Measurements from ENCODE around the gene TBC1D2. TPM values are rescaled to one million over a fixed set of nuclear protein-coding genes. Genes with fewer than 3 reads are reported as not detected.

The TBC1D2 gene
- total and polyA plus RNA-seq, 2 of the 13 experiments (the other 11 are each of a cell fraction or from before 2014, with no cell fraction given): 2.0 to 2.8 TPM

GRCh38 chr9:98182889-98183599 lies 72.4 kb downstream of the TBC1D2 start (continued):
- TF ChIP-seq, protein P1, sequence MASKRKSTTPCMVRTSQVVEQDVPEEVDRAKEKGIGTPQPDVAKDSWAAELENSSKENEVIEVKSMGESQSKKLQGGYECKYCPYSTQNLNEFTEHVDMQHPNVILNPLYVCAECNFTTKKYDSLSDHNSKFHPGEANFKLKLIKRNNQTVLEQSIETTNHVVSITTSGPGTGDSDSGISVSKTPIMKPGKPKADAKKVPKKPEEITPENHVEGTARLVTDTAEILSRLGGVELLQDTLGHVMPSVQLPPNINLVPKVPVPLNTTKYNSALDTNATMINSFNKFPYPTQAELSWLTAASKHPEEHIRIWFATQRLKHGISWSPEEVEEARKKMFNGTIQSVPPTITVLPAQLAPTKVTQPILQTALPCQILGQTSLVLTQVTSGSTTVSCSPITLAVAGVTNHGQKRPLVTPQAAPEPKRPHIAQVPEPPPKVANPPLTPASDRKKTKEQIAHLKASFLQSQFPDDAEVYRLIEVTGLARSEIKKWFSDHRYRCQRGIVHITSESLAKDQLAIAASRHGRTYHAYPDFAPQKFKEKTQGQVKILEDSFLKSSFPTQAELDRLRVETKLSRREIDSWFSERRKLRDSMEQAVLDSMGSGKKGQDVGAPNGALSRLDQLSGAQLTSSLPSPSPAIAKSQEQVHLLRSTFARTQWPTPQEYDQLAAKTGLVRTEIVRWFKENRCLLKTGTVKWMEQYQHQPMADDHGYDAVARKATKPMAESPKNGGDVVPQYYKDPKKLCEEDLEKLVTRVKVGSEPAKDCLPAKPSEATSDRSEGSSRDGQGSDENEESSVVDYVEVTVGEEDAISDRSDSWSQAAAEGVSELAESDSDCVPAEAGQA (IDR thresholded peaks at IDR 0.05; ENCODE audit: low read depth): no peak
- TF ChIP-seq, protein P1 (CRISPR knock-in tag; IDR thresholded peaks at IDR 0.05; ENCODE audit: borderline replicate concordance): no peak
- TF ChIP-seq ZC3H13 (CRISPR knock-in tag; IDR thresholded peaks at IDR 0.05): no peak
- no peak for TF ChIP-seq ZNF629 (CRISPR knock-in tag; conservative IDR thresholded peaks at IDR 0.05)
- peak; percentile 89 for TF ChIP-seq PAXIP1 (CRISPR knock-in tag; conservative IDR thresholded peaks at IDR 0.05)
- no peak for TF ChIP-seq NR1H2 (CRISPR knock-in tag; IDR thresholded peaks at IDR 0.05; ENCODE audit: borderline replicate concordance, low read depth)
- TF ChIP-seq NFE2 (CRISPR knock-in tag; IDR thresholded peaks at IDR 0.05): no peak
- TF ChIP-seq BORCS8-MEF2B (CRISPR knock-in tag; IDR thresholded peaks at IDR 0.05): 0 out of 2 replicates have a peak, but pooled peaks have one; percentile 23
- TF ChIP-seq, protein P2, sequence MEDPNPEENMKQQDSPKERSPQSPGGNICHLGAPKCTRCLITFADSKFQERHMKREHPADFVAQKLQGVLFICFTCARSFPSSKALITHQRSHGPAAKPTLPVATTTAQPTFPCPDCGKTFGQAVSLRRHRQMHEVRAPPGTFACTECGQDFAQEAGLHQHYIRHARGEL (CRISPR knock-in tag; IDR thresholded peaks at IDR 0.05): no peak
- TF ChIP-seq MYNN (CRISPR knock-in tag; IDR thresholded peaks at IDR 0.05; ENCODE audit: low read depth): no peak
- TF ChIP-seq ZNF503 (CRISPR knock-in tag; IDR thresholded peaks at IDR 0.05): no peak
- no peak for TF ChIP-seq ZNF660 (CRISPR knock-in tag; IDR thresholded peaks at IDR 0.05; ENCODE audit: borderline replicate concordance, low read depth)
- TF ChIP-seq, protein P3, sequence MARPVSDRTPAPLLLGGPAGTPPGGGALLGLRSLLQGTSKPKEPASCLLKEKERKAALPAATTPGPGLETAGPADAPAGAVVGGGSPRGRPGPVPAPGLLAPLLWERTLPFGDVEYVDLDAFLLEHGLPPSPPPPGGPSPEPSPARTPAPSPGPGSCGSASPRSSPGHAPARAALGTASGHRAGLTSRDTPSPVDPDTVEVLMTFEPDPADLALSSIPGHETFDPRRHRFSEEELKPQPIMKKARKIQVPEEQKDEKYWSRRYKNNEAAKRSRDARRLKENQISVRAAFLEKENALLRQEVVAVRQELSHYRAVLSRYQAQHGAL (CRISPR knock-in tag; IDR thresholded peaks at IDR 0.05; ENCODE audit: not compliant biosample characterization): no peak
- TF ChIP-seq PPARG (CRISPR knock-in tag; conservative IDR thresholded peaks at IDR 0.05): no peak

All from HepG2 (cell line).